ENCODE results near the gene UCK2.

Gene UCK2

GRCh38 chr1:165945911-165946310, 118.5 kb downstream of the UCK2 start:
- 97% methylated on average over 4 of the region's 4 CpGs for WGBS (ENCODE audit: insufficient coverage)
- DNase-seq, result no peak
- Histone ChIP-seq H3K36me3 (ENCODE audit: control insufficient read depth in 4 of 4, insufficient read depth in 4 of 4, low read length in 3 of 4) (no peaks in the 10 kb centered on the region), H3K27ac (ENCODE audit: insufficient read depth in 1 of 2, low read depth in 1 of 2, low read length in 2 of 2, poor library complexity in 1 of 2, severe bottlenecking in 2 of 2) (no peak overlapping the region), H3K4me3 (ENCODE audit: control insufficient read depth in 1 of 7, extremely low read depth in 1 of 7, insufficient read depth in 4 of 7, low read depth in 2 of 7, low read length in 6 of 7) (no peak overlapping the region), H3K4me1 (ENCODE audit: control extremely low read depth in 1 of 4, control insufficient read depth in 4 of 4, insufficient read depth in 4 of 4, low read length in 3 of 4) (no peaks in the 10 kb centered on the region), H3K9me3 (ENCODE audit: control extremely low read depth in 1 of 5, control insufficient read depth in 4 of 5, insufficient read depth in 2 of 5, low read depth in 1 of 5, low read length in 4 of 5) (no peaks in the 10 kb centered on the region), H3K27me3 (replicated peaks in 2 of 5; ENCODE audit: control insufficient read depth in 4 of 5, insufficient read depth in 5 of 5, low read length in 4 of 5) (peaks cover 0 to 2% (median 0%) of the 10 kb centered on the region in 5 experiments)
- CTCF ChIA-PET, result no interaction called here
- POLR2A ChIA-PET, result no interaction called here

- POLR2A ChIA-PET, result no interaction called here
- WGBS (ENCODE audit: insufficient coverage), result 92% methylated on average over 5 of the region's 6 CpGs
- Histone ChIP-seq H3K9me3 (ENCODE audit: control extremely low read depth in 1 of 5, control insufficient read depth in 4 of 5, insufficient read depth in 2 of 5, low read depth in 1 of 5, low read length in 4 of 5) (no peaks in the 10 kb centered on the region), H3K27ac (ENCODE audit: insufficient read depth in 1 of 2, low read depth in 1 of 2, low read length in 2 of 2, poor library complexity in 1 of 2, severe bottlenecking in 2 of 2) (no peak overlapping the region), H3K4me3 (ENCODE audit: control insufficient read depth in 1 of 7, extremely low read depth in 1 of 7, insufficient read depth in 4 of 7, low read depth in 2 of 7, low read length in 6 of 7) (no peak overlapping the region), H3K27me3 (replicated peaks in 2 of 5; ENCODE audit: control insufficient read depth in 4 of 5, insufficient read depth in 5 of 5, low read length in 4 of 5) (peaks cover 0 to 2% (median 0%) of the 10 kb centered on the region in 5 experiments), H3K4me1 (ENCODE audit: control extremely low read depth in 1 of 4, control insufficient read depth in 4 of 4, insufficient read depth in 4 of 4, low read length in 3 of 4) (no peaks in the 10 kb centered on the region), H3K36me3 (ENCODE audit: control insufficient read depth in 4 of 4, insufficient read depth in 4 of 4, low read length in 3 of 4) (no peaks in the 10 kb centered on the region)
- no peak for DNase-seq
- CTCF ChIA-PET, result interaction anchor here (1.8 kb wide), 1 partner anchor 19 kb away, joined by 5 read pairs; no protein-coding TSS in a partner anchor
Observed at GRCh38 chr1:165947797-165948455, 120.5 kb downstream of the UCK2 start.

GRCh38 chr1:165949335-165950130, 122.1 kb downstream of the UCK2 start:
- POLR2A ChIA-PET, result no interaction called here
- Histone ChIP-seq H3K4me3 (ENCODE audit: control insufficient read depth in 1 of 7, extremely low read depth in 1 of 7, insufficient read depth in 4 of 7, low read depth in 2 of 7, low read length in 6 of 7) (no peak overlapping the region), H3K36me3 (ENCODE audit: control insufficient read depth in 4 of 4, insufficient read depth in 4 of 4, low read length in 3 of 4) (no peaks in the 10 kb centered on the region), H3K27me3 (replicated peaks in 2 of 5; ENCODE audit: control insufficient read depth in 4 of 5, insufficient read depth in 5 of 5, low read length in 4 of 5) (peaks cover 0 to 2% (median 0%) of the 10 kb centered on the region in 5 experiments), H3K4me1 (ENCODE audit: control extremely low read depth in 1 of 4, control insufficient read depth in 4 of 4, insufficient read depth in 4 of 4, low read length in 3 of 4) (no peaks in the 10 kb centered on the region), H3K9me3 (ENCODE audit: control extremely low read depth in 1 of 5, control insufficient read depth in 4 of 5, insufficient read depth in 2 of 5, low read depth in 1 of 5, low read length in 4 of 5) (no peaks in the 10 kb centered on the region), H3K27ac (ENCODE audit: insufficient read depth in 1 of 2, low read depth in 1 of 2, low read length in 2 of 2, poor library complexity in 1 of 2, severe bottlenecking in 2 of 2) (no peak overlapping the region)
- 55% methylated on average over 4 of the region's 6 CpGs for WGBS (ENCODE audit: insufficient coverage)
- CTCF ChIA-PET, result no interaction called here
- DNase-seq, result no peak

DNA sequence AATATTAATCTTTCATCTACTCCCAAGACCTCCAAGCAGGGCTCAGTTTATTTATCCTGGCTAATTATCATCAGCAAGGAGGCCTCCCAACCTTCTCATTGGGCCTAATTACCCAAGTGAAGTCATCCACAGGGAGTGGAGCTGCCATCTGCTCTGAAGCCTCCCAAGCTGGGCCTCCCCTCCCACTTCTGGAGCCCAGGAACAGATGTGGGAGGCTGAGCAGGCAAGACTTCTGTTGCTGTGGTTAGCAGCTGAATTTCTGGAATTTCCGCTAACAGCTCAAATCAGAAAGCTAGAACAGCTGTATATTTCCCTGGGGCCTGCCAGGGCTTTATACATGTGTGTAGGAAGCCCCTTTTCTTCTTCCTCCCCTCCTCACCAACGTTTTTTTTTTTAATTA, 127.5 kb downstream of the UCK2 start:
- H3K4me1 ChIP-seq (ENCODE audit: control extremely low read depth in 1 of 4, control insufficient read depth in 4 of 4, insufficient read depth in 4 of 4, low read length in 3 of 4), result no peaks in the 10 kb centered on the region
- ChIA-PET CTCF (no interaction called here), POLR2A (no interaction called here)
- H3K9me3 ChIP-seq (ENCODE audit: control extremely low read depth in 1 of 5, control insufficient read depth in 4 of 5, insufficient read depth in 2 of 5, low read depth in 1 of 5, low read length in 4 of 5), result no peaks in the 10 kb centered on the region
- no peaks in the 10 kb centered on the region for H3K27me3 ChIP-seq (replicated peaks in 2 of 5; ENCODE audit: control insufficient read depth in 4 of 5, insufficient read depth in 5 of 5, low read length in 4 of 5)
- no CpG with 5 or more reads among the region's 2 CpGs for WGBS (ENCODE audit: insufficient coverage)
- H3K36me3 ChIP-seq (ENCODE audit: control insufficient read depth in 4 of 4, insufficient read depth in 4 of 4, low read length in 3 of 4), result no peaks in the 10 kb centered on the region
- no peak for DNase-seq
- H3K4me3 ChIP-seq (ENCODE audit: control insufficient read depth in 1 of 7, extremely low read depth in 1 of 7, insufficient read depth in 4 of 7, low read depth in 2 of 7, low read length in 6 of 7), result no peak overlapping the region
- no peak overlapping the region for H3K27ac ChIP-seq (ENCODE audit: insufficient read depth in 1 of 2, low read depth in 1 of 2, low read length in 2 of 2, poor library complexity in 1 of 2, severe bottlenecking in 2 of 2)

- no peak for DNase-seq
- ChIA-PET CTCF (no interaction called here), POLR2A (no interaction called here)
Observed at GRCh38 chr1:165958306-165958705, 130.9 kb downstream of the UCK2 start.

DNA sequence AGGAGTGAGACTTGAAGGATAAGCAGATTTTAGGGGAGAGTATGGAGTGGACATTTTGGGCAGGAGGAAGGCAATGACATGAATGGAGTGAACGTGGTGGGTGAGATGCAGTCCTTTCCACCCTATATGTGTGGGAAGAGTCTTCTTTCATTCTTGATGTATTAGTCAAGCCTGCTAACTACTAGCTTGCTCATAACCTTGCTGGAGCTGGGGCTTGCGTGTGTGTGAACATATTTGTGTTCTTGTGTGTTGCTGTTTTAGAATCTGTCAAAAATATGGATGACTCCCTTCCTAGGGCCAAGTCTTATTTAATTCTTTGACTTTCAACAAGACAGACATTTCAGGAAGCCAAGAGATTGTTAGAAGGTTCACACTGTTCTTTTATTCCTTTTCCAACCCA, 132.7 kb downstream of the UCK2 start:
- DNase-seq, result no peak
- ChIA-PET CTCF (no interaction called here), POLR2A (interaction anchor here (0.7 kb wide), 1 partner anchor 32 kb away, joined by 3 read pairs; no protein-coding TSS in a partner anchor)
- Histone ChIP-seq H3K4me1 (ENCODE audit: control extremely low read depth in 1 of 4, control insufficient read depth in 4 of 4, insufficient read depth in 4 of 4, low read length in 3 of 4) (no peaks in the 10 kb centered on the region), H3K4me3 (ENCODE audit: control insufficient read depth in 1 of 7, extremely low read depth in 1 of 7, insufficient read depth in 4 of 7, low read depth in 2 of 7, low read length in 6 of 7) (no peak overlapping the region), H3K27ac (ENCODE audit: insufficient read depth in 1 of 2, low read depth in 1 of 2, low read length in 2 of 2, poor library complexity in 1 of 2, severe bottlenecking in 2 of 2) (no peak overlapping the region), H3K27me3 (replicated peaks in 2 of 5; ENCODE audit: control insufficient read depth in 4 of 5, insufficient read depth in 5 of 5, low read length in 4 of 5) (peaks cover 0 to 2% (median 0%) of the 10 kb centered on the region in 5 experiments), H3K9me3 (ENCODE audit: control extremely low read depth in 1 of 5, control insufficient read depth in 4 of 5, insufficient read depth in 2 of 5, low read depth in 1 of 5, low read length in 4 of 5) (no peaks in the 10 kb centered on the region), H3K36me3 (ENCODE audit: control insufficient read depth in 4 of 4, insufficient read depth in 4 of 4, low read length in 3 of 4) (no peaks in the 10 kb centered on the region)
- 93% methylated on average over 2 of the region's 2 CpGs for WGBS (ENCODE audit: insufficient coverage)

More at GRCh38 chr1:165958306-165958705, 130.9 kb downstream of the UCK2 start:
- peaks cover 0 to 2% (median 0%) of the 10 kb centered on the region in 5 experiments for H3K27me3 ChIP-seq (replicated peaks in 2 of 5; ENCODE audit: control insufficient read depth in 4 of 5, insufficient read depth in 5 of 5, low read length in 4 of 5)
- H3K4me1 ChIP-seq (ENCODE audit: control extremely low read depth in 1 of 4, control insufficient read depth in 4 of 4, insufficient read depth in 4 of 4, low read length in 3 of 4), result no peaks in the 10 kb centered on the region
- no peak overlapping the region for H3K27ac ChIP-seq (ENCODE audit: insufficient read depth in 1 of 2, low read depth in 1 of 2, low read length in 2 of 2, poor library complexity in 1 of 2, severe bottlenecking in 2 of 2)
- H3K4me3 ChIP-seq (ENCODE audit: control insufficient read depth in 1 of 7, extremely low read depth in 1 of 7, insufficient read depth in 4 of 7, low read depth in 2 of 7, low read length in 6 of 7), result no peak overlapping the region
- H3K36me3 ChIP-seq (ENCODE audit: control insufficient read depth in 4 of 4, insufficient read depth in 4 of 4, low read length in 3 of 4), result no peaks in the 10 kb centered on the region
- no peaks in the 10 kb centered on the region for H3K9me3 ChIP-seq (ENCODE audit: control extremely low read depth in 1 of 5, control insufficient read depth in 4 of 5, insufficient read depth in 2 of 5, low read depth in 1 of 5, low read length in 4 of 5)

DNA sequence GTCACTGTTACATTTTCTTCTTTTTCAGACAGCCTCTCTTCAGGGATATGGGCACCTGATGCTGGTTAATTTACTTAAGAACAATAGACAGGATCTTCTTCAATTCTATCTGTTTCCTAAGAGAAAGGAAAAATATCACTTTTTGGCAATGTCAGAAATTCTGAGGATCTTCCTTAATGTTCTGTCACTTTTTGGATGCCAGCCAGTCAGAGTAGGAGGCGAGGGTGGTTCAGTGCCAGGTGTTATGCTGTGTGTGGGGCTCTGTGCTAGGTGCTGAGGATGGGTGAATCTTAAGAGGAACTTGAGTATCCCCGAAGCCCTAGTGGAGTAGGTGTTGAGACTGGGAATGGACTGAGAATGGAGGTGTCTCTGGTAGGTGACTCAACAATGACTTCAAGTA, 133.5 kb downstream of the UCK2 start:
- DNase-seq, result no peak
- no peak overlapping the region for H3K4me3 ChIP-seq (ENCODE audit: control insufficient read depth in 1 of 7, extremely low read depth in 1 of 7, insufficient read depth in 4 of 7, low read depth in 2 of 7, low read length in 6 of 7)
- H3K36me3 ChIP-seq (ENCODE audit: control insufficient read depth in 4 of 4, insufficient read depth in 4 of 4, low read length in 3 of 4), result no peaks in the 10 kb centered on the region
- no peaks in the 10 kb centered on the region for H3K9me3 ChIP-seq (ENCODE audit: control extremely low read depth in 1 of 5, control insufficient read depth in 4 of 5, insufficient read depth in 2 of 5, low read depth in 1 of 5, low read length in 4 of 5)
- ChIA-PET CTCF (no interaction called here), POLR2A (no interaction called here)
- peaks cover 0 to 2% (median 0%) of the 10 kb centered on the region in 5 experiments for H3K27me3 ChIP-seq (replicated peaks in 2 of 5; ENCODE audit: control insufficient read depth in 4 of 5, insufficient read depth in 5 of 5, low read length in 4 of 5)
- H3K27ac ChIP-seq (ENCODE audit: insufficient read depth in 1 of 2, low read depth in 1 of 2, low read length in 2 of 2, poor library complexity in 1 of 2, severe bottlenecking in 2 of 2), result no peak overlapping the region
- H3K4me1 ChIP-seq (ENCODE audit: control extremely low read depth in 1 of 4, control insufficient read depth in 4 of 4, insufficient read depth in 4 of 4, low read length in 3 of 4), result no peaks in the 10 kb centered on the region
- no CpG with 5 or more reads among the region's 2 CpGs for WGBS (ENCODE audit: insufficient coverage)

All from common myeloid progenitor, CD34-positive (primary cell).